IPS-15b (cell line): ENCODE measurements around the gene STMN3.
"Not testable (repeated sequence)": the region's sequence is repeated elsewhere in the genome, so short reads cannot be mapped to it uniquely, and the experiment has no call there.

Experiments
- H3K27me3 ChIP-seq: one replicate; pipeline ENCODE4 v1.6.1; 2013; ENCODE audit warnings: low read length; ENCODE audit not compliant: control insufficient read depth, insufficient read depth
- H3K36me3 ChIP-seq: one replicate; pipeline ENCODE4 v1.6.1; 2013; ENCODE audit warnings: low read length; ENCODE audit not compliant: control insufficient read depth, insufficient read depth
- H3K4me1 ChIP-seq: one replicate; pipeline ENCODE4 v1.6.1; 2013; ENCODE audit warnings: mild to moderate bottlenecking, low read length; ENCODE audit not compliant: control insufficient read depth, insufficient read depth
- H3K4me3 ChIP-seq: one replicate; pipeline ENCODE4 v1.5.1; 2013; ENCODE audit warnings: low read depth, low read length
- H3K9ac ChIP-seq: one replicate; pipeline ENCODE4 v1.6.1; 2013; ENCODE audit warnings: low read depth, mild to moderate bottlenecking, low read length
- H3K9me3 ChIP-seq: one replicate; pipeline ENCODE4 v1.6.1; 2013; ENCODE audit warnings: mild to moderate bottlenecking, low read length; ENCODE audit not compliant: control insufficient read depth, insufficient read depth

Gene STMN3

DNA sequence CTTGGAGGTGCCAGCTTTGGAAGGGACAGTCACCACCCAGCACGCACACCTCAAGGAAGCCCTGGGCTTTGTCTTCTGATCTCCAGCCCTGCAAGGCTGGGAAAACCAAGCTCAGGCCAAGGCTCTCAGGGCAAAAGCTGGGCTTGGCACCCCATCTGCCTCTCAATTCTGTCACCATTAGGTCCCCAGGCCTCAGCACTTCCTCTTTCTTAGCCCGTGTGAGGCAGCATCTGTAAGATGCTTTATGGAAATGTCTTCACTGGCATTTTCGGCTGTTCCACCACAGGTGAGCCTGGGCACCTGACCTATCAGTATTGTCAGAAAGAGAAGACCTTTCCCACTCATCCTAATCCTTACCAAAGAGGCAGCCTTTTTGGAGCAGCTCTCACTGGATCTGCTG, 50.9 kb downstream of the STMN3 start:
- Histone ChIP-seq H3K36me3 (peaks cover 23% of the 10 kb centered on the region), H3K4me3 (no peak overlapping the region), H3K9me3 (no peaks in the 10 kb centered on the region), H3K9ac (no peak overlapping the region), H3K27me3 (no peaks in the 10 kb centered on the region), H3K4me1 (no peaks in the 10 kb centered on the region)

DNA sequence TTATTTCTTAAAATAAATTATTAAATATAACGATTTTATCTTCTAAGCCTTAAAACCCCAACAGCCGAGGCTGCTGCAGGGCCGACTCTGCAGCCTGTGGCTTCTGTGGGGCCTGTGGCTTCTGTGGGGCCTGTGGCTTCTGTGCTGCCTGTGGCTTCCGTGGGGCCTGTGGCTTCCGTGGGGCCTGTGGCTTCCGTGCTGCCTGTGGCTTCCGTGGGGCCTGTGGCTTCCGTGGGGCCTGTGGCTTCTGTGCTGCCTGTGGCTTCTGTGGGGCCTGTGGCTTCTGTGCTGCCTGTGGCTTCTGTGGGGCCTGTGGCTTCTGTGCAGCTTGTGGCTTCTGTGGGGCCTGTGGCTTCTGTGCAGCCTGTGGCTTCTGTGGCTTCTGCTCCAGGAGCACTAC, 51.5 kb downstream of the STMN3 start:
- not testable (repeated sequence) for H3K4me1 ChIP-seq, H3K4me3 ChIP-seq, H3K9me3 ChIP-seq, H3K27me3 ChIP-seq, H3K9ac ChIP-seq
- peaks cover 23% of the 10 kb centered on the region for H3K36me3 ChIP-seq

DNA sequence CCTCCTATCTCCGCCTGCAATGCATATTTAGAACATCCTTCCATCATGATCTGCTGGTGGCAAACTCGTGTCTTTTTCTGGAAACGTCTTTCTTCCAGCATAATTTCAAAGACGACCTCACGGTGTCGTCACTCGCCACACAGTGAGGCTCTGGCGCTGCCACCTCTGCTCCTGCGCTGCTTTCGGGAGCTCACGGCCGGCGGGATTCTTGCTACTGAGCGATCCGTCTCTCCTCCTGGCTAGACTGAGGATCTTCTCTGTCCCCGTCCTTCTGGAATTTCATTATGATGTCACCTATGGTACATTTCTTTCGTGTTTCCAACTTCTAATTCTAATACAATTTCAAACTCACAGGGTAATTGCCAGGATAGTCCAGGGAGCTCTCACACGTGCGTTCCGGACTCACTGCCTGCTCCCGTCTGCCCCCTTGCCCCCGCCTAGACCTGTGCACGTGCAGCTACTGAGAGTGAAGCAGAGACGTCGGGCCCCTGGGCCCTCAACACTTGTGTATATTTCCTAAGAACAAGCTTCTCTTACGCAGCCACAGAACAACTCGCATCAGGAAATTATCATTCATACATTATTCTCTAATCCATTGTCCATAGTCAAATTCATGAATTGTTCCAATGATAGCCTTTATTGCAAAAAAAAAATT, 53.7 kb downstream of the STMN3 start:
- Histone ChIP-seq H3K9ac (no peak overlapping the region), H3K9me3 (no peaks in the 10 kb centered on the region), H3K4me3 (no peak overlapping the region), H3K36me3 (peaks cover 23% of the 10 kb centered on the region), H3K27me3 (no peaks in the 10 kb centered on the region), H3K4me1 (no peaks in the 10 kb centered on the region)

DNA sequence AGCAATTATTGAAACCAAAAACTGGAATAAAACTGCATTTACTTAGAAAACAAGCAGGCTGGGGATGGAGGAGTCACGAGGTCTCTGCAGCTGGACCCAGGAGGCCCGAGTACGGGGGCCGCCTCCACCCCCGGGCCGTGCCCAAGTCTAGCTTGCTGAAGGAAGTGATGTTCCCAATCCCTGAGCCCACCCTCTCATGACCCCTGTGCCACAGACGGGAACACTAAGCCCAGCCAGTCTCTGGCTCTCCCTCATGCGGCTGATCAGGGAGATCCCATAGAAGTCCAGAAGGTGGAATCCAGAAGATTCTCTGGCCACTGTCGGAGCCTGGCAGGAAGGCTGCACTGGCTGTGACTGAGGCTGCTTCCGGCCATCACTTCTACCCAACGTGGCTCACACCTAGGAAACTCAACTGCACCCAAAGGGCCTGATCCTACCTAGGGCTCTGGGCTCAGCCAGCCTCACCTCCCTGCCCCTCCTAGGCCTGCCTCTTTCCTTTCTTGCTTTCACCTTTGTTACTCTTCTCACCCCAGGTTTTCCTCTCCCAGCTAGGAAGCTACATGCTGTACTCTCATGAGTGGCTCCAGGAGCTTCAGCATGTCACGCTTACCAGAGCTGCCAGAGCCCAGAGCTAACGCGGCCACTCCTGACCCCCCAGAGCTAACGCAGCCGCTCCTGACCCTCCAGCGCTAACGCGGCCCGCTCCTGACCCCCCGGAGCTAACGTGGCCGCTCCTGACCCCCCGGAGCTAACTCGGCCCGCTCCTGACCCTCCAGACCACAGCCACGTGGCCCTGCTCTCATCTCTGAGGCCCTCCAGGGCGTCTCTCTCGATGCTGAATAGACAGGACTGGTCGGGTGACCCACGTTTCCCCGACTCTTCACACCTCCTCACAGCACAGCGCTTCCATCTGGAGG, 54.5 kb downstream of the STMN3 start:
- no peaks in the 10 kb centered on the region for H3K4me1 ChIP-seq
- no peaks in the 10 kb centered on the region for H3K27me3 ChIP-seq
- no peak overlapping the region for H3K9ac ChIP-seq
- H3K36me3 ChIP-seq, result peaks cover 20% of the 10 kb centered on the region
- H3K4me3 ChIP-seq, result no peak overlapping the region
- no peaks in the 10 kb centered on the region for H3K9me3 ChIP-seq

DNA sequence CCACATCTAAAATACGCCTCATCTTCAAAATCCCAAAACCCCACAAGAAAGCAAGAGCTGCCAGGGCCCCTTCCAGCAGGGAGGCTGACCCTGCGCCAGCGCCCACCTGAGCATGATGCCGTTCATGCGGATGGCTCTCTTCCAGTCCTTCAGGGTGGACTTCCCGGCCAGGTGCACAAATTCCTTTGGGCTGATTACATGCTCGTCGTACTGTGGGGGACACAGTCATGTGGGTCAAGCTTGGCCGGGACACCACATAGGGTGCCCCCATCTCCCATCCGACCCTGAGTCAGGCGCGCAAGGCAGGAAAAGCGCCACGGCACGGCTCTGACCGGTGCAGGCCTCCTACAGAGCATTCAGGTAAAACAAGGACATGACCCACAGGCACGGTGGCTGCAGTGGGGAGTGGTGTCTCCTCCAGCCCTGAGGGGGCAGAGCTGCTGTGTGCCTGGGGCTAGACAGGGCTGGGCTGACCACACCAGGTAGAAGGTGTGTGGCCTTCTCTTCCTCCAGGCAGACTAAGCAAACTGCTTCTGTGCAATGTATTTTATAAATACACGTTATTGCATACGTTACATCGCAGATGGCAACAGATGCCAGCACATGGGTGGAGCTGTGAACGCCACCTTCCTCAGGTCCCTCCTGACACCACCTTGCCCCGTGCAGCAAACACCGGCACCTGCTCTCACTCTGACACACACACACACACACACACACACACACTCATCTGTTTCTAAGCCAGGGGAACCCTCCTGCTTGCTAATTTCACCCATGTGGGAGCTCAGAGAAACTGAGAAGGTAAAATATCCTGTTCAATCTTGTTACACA, 55.4 kb downstream of the STMN3 start:
- H3K4me3 ChIP-seq, result no peak overlapping the region
- no peaks in the 10 kb centered on the region for H3K9me3 ChIP-seq
- H3K36me3 ChIP-seq, result peaks cover 24% of the 10 kb centered on the region
- no peaks in the 10 kb centered on the region for H3K4me1 ChIP-seq
- H3K27me3 ChIP-seq, result no peaks in the 10 kb centered on the region
- no peak overlapping the region for H3K9ac ChIP-seq

DNA sequence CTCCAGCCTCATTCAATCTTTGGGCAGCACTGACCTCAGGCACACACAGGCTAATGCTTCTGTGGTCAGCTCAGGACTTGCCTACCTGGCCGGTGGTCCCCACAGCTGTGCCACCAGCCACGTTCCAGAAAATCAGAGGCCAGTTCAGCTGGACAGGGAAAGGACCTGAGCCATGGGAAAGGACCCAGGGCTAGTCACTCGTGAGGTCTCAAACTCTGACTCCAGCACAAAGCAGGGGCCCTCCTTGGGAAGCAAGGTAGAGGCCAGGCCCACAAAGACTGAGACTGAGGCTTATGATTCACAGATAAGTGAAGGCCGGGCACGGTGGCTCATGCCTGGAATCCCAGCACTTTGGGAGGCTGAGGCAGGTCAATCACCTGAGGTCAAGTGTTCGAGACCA, 56.8 kb downstream of the STMN3 start:
- Histone ChIP-seq H3K4me1 (no peaks in the 10 kb centered on the region), H3K4me3 (no peak overlapping the region), H3K27me3 (no peaks in the 10 kb centered on the region), H3K36me3 (peaks cover 24% of the 10 kb centered on the region), H3K9me3 (no peaks in the 10 kb centered on the region), H3K9ac (no peak overlapping the region)

DNA sequence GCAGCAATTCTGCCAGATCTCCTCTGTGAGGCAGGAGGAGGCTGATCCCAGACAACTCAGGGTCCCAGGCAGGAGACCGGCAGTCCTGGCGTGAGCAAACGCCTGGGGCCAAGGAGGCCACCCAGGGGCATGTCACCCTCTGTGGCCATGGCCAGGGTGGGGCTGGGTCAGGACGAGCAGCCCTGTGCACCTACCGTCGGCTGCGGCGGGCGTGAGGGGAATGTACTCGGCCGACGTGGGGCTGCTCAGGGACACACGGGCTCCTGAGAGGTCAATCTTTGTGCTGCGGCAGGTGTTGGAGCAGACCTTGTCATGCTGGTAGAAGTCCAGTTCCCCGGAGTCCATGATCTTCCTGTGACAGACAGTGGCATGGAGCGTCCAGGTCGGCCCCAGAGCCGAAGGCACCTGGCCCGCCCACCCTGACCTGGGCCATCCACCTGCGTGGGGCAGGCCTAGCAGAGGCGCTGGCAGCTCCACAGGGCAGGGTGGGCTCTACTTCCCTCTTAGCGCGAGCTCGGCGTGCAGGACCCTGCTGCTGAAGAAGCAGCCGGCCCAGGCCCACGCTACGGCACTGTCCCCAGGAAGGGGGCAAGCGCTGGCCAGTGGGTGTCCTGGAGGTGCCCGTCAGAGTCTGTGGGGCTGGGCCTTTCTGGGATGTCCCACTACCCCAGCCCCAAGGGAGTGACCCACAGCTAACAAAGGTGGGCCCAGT, 57.7 kb downstream of the STMN3 start:
- H3K27me3 ChIP-seq, result no peaks in the 10 kb centered on the region
- peaks cover 20% of the 10 kb centered on the region for H3K36me3 ChIP-seq
- no peak overlapping the region for H3K4me3 ChIP-seq
- no peaks in the 10 kb centered on the region for H3K4me1 ChIP-seq
- no peaks in the 10 kb centered on the region for H3K9me3 ChIP-seq
- no peak overlapping the region for H3K9ac ChIP-seq

DNA sequence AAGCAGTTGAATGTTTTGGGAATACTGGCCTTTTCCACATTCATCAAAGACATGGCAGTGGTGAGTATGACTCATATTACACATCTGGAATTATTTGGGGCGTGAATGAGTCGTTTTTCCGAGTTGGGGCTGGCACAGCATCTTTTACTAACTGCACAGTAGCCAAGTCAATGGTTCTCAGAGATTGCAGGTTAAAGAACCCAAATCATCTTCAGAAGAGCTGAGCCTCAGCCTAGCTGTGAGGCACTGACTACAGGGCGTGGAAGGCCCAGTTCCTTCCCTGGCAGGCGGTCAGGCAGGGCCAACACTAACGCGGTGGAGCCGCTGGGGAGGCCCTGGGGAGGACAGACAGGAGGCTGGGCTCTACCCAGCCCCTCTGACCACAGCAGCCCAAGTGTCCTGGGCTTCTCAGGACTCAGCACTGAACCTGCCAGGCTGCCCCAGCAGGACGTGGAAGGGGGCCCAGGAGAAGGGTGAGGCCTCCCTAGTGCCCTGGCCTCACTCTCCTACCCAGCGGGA, 59.1 kb downstream of the STMN3 start:
- no peak overlapping the region for H3K9ac ChIP-seq
- no peaks in the 10 kb centered on the region for H3K27me3 ChIP-seq
- no peaks in the 10 kb centered on the region for H3K9me3 ChIP-seq
- peaks cover 33% of the 10 kb centered on the region for H3K36me3 ChIP-seq
- no peak overlapping the region for H3K4me3 ChIP-seq
- H3K4me1 ChIP-seq, result no peaks in the 10 kb centered on the region

DNA sequence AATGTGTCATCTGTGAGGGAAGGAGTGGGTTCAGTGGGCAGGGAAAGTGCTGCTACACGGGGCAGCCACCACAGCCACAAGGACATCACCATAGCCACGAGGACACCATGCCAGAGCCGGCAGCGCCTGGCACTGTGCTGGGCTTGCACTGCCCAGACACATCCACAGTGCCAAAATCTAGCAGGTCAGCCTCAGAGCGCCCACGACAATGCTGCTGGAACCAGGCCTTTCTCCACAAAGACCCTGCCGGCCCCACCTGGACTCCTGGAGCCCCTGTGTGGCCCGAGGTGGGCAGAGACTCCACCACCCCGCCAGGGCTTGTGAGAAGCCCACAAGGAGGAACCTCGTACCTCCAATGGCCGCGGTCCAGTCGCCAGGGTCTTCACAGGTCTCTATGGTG, 60.6 kb downstream of the STMN3 start:
- no peak overlapping the region for H3K9ac ChIP-seq
- H3K9me3 ChIP-seq, result no peaks in the 10 kb centered on the region
- peaks cover 2% of the 10 kb centered on the region for H3K4me1 ChIP-seq
- H3K36me3 ChIP-seq, result peaks cover 36% of the 10 kb centered on the region
- no peaks in the 10 kb centered on the region for H3K27me3 ChIP-seq
- no peak overlapping the region for H3K4me3 ChIP-seq

DNA sequence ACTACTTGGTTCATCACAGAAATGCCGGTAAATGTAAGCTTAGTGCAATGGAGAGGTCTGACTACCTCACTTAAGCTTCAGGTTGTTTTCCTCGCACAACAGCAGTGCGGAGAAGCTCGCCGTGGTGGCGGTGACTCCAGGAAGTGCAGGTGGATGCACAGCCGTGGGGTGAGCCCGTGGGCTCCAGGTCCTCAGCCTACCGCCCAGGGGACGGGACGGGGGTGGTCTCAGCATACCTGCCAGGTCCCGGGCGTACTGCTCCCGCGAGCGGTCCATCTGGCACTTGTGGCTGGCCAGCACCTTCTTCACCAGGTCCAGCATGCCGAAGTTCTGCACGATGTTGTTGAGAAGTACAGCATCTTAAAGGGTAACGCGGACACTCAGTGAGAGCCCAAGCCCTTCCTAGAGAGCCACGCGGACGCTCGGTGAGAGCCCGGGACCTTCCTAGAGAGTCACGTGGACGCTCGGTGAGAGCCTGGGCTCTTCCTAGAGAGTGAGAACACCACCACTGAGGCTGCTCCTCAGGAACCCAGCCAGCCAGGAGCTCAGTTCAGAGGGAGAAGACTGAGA, 61.4 kb downstream of the STMN3 start:
- no peak overlapping the region for H3K9ac ChIP-seq
- no peak overlapping the region for H3K4me3 ChIP-seq
- H3K27me3 ChIP-seq, result no peaks in the 10 kb centered on the region
- peaks cover 2% of the 10 kb centered on the region for H3K4me1 ChIP-seq
- no peaks in the 10 kb centered on the region for H3K9me3 ChIP-seq
- peaks cover 36% of the 10 kb centered on the region for H3K36me3 ChIP-seq

DNA sequence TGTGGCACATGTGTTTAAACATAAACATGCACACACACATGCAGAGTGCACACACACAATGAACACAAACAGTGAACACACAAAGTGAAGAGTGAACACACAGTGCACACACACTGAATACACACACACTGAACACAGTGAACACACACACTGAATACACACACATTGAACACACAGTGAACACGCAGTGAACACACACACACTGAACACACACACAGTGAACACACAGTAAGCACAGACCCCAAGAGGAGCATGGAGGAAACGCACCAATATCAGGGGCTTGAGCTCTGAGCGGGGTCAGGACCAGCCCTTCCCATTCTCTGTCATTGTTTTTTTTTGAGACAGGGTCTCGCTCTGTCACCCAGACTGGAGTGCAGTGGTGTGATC, 62.1 kb downstream of the STMN3 start:
- Histone ChIP-seq H3K9ac (no peak overlapping the region), H3K4me1 (peaks cover 2% of the 10 kb centered on the region), H3K36me3 (peaks cover 36% of the 10 kb centered on the region), H3K9me3 (no peaks in the 10 kb centered on the region), H3K4me3 (no peak overlapping the region), H3K27me3 (no peaks in the 10 kb centered on the region)
